GM19452 (cell line): ENCODE results near the gene PCYT2.

Experiments used
- ATAC-seq: cut with Tn5 transposase; IDR thresholded peaks from one replicate; pipeline ENCODE4 v1.9.1; 2021; ENCODE audit not compliant: unreplicated experiment

The PCYT2 gene

DNA sequence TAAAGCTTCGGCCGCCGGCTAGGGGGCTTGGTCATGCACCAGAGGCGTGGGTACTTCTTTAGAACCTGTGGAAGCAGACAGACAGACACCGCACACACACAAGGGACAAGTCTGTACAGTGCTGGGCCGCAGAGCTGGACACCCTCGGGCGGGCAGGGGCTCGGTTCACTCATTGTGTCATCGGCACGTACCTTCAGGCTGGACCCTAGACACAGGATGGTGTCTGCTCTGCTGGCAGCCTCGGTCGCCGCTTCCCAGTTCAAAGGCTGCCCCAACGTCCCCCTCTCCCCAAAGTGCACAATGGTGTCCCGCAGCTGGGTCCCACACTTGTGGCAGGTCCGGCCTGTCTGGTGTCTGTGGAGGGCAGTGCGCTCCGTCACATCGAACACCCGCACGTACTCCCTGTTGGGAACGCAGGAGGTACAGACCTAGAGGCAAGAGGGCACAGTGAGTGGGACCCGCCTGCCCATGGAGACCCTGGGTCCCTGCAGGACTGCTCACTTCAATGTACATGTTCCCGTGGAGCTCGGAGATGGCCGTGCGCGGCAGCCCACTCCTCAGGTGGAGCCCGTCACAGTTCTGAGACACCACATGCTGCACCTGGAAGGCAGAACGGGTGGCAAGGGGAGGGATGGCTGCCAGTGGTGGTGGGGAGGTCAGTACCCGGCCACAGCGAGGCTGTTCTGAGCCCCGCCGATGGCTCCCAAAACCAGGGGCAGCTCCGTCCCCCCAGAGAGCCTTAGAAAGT, 3.1 kb upstream of the PCYT2 start:
- ATAC-seq = no peak

DNA sequence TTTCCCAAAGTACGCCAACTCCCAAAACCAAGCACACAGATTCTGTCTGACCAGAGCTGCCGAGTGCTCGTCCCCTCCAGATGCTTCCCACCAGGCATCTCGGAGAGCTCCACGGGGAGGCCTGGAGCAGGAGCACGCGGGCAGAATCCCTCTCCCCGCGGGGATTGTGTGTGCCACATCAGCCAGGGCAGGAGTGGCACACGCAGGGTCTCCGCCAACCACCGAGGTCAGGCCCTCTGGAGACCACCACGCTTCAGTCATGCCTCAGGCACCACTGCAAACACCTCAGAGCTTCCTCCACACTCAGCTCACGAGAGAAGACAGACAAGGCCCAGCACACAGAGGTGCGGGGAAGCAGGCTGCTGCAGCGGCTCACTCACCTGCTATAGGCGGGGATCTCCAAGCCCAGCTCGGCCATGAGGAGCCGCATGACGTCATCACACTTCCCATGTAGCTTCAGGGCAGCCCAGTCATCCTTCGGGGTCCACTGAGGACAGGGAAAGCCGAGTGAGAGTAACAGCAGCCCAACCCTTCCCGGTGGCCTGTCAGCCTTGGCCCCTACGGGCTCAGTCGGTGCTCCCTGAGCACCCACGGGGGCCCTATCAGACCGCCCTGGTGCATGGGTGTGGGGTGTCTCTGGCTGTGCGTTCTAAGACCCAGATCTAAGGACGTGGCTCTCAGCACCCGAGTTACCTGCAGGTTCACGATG, 2.3 kb upstream of the PCYT2 start:
- no peak for ATAC-seq

- no peak for ATAC-seq
Observed at GRCh38 chr17:81912441-81913309, 1.5 kb upstream of the PCYT2 start.

GRCh38 chr17:81911969-81912368, 770 bp upstream of the PCYT2 start:
- no peak for ATAC-seq

- ATAC-seq = peak; percentile 35
Observed at GRCh38 chr17:81910840-81911276, 341 bp downstream of the PCYT2 start.

DNA sequence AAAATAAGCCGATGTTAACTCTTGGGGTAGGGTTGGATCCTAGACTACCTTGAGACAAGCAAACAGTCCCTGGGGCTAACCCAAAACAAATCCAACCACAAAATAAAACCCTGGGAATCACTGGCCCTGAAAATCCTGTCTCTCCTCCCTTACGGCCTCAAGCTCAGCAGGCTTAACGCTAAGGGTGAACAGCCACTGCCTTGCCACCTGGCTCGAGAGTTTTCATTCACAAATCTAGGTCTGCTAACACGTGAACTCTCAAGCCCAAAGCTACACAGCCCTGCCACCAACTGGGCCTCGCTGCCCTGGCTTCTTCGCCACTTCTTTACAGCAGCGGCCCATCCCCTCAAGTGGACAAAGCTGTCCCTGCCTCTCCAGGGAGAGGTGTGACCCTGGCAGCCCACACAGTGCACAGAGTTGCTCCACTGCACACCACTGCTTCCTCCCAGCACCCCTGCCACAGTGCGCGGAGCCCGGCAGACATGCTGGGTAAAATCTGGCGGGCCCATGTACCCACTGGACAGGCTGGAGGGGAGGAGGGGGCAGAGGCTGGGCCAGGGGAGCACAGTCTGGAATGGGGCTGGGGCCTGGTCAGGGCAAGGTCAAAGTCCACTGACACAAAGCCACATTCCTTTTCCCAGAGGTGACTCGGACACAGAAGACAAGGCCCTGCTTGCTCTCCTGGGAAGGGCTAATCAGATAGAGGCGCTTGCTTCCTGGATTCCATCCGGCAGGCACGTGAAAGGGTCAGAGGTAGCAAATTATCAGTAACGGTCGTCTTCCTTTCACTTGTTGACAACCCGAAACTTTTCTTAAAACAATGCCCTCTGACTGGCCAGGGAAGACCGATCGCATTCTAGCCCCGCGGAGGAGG, 996 bp downstream of the PCYT2 start:
- ATAC-seq = no peak

- no peak for ATAC-seq
Observed at GRCh38 chr17:81909231-81909630, 2.0 kb downstream of the PCYT2 start.

DNA sequence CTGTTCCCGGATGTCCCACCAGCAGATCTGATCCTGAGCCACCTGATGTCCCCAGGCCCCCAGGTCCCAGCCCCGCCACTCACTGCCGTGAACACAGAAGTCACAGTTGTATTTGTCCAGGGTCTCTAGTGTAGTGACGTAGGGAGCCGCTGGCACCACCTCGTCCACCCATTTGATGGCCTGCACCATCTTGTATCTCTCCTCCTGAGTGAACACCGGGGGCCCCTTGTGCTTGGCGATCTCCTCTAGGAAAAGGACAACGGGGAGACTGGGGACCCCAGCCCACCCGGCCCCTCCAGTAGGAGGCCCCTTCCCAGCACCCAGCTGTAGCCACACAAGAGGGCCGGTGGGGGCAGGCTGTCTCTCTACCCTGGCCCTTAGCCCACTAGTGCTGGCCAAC, 2.4 kb downstream of the PCYT2 start:
- ATAC-seq = no peak

DNA sequence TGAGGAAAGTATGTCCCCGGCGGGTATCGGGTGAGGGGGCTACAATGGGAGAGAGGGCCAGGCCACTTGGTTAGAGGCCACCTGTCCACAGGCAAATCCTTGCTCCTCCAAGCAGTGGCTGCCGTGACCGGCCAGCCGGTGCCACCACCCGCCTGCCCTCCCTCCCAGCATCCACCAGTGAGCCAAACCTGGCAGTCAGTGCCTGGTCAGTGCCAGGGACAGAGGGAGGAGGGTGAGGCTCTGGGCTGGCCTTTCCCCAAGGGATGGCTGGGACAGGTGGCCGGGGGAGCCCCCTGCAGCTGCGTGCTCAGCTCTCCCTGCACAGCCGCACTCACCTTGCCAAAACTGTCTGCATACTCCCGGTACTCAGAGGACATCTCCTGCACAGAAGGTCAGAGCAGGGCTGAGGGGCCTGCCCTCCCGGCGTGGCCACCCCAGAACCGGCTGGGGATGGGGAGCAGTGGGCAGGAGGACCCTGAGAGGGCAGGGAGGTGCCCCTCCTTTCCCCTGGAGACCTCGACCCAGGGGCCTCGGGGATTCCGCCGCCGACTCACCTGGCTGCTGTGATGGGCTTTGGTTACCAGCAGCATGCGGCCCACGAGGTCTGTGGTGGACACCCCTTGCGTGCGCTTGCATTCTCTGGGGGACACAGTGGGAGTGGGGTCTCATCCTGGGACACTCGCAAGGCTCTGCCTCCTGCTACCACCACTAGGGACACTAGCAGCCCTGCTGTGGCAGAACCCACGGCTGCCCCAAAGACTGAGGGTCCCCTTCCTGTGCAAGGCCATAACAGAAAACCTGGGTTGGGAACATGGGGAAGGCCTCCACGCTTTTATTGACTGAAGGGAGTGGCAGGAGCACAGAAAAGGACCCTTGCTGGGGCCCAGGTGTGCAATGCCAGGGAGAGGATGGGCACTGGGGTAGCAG, 3.7 kb downstream of the PCYT2 start:
- ATAC-seq = no peak

GRCh38 chr17:81906476-81907218, 4.6 kb downstream of the PCYT2 start:
- ATAC-seq = no peak

- ATAC-seq = no peak
Observed at GRCh38 chr17:81905993-81906392, 5.2 kb downstream of the PCYT2 start.

DNA sequence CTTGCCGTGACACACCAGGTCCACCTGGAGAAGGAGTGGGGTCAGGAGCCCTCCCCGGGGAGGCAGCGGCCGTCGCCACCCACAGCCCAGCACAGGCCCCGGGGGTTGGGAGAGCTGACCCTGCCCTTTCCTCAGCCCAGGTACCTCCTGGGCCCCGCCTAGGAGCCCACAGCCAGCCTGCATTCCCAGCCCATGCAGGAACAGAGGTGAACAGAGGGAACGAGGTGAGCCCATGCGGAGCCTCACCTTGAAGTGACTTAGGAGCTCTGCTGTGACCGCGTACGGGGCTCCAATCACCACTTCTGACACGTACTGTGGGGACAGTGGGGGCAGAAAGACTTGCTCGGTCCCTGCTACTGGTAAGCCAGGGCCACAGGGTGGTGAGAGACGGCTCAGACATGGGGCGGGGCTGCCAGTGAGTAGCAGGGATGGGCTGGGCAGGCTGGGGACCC, 5.7 kb downstream of the PCYT2 start:
- ATAC-seq = no peak

DNA sequence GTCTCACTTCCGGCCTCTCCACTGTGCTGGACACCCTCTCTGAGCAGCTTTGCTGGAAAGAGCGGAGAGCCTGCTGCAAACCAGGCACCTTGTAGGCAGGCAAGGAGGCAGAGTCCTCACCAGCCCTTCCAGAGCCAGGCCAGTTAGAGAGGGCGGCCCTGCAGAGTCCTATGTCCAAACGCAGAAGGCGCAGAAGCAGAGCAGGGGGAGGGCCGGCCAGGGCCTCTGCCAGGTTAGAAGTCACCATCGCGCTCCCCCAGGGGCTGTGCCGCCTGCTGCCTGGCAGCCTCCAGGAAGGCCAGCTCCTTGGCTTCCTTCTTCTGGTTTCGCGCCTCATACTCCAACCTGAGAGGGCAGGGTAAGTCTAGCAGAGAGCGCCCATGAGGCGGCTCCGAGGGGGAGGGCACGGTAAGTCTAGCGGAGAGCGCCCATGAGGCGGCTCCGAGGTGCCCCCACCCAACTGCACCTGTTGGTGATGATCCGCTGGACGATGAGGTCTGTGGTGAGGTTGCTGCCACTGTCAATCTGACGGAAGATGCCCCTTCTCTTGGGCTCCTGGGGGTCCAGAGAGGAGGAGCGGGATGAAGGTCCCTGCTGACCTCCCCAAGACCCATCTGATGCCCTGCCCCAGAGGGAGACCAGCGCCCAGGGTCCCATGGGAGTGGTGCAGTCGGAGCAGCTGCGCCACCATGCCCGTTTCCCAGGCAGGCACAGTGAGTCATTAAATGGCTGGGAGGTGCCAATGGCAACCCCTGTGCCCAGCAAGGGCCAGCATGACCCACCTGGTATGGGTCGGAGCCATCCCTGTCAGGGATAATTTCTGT, 6.4 kb downstream of the PCYT2 start:
- ATAC-seq = no peak

GRCh38 chr17:81903896-81904599, 7.2 kb downstream of the PCYT2 start:
- no peak for ATAC-seq

DNA sequence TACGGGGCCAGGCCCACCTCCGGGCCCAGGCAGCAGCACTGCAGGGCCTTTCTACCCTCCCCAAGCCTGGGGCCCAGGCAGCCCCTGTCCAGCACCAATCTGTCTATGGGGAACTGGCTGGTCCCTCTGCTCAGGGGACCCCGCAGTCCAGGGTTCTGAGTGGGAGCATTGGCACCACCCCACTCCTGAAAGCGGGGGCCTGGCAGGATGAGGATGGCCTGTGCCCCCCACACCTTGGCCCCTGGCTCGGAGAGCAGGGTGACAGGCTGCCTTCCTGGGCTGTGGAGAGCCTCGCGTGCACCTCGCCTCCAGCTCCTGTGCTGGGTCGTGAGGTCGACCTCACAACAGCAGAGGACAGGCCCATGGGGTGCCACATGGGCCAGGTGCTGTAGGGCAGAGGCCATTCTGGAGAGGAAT, 7.8 kb downstream of the PCYT2 start:
- ATAC-seq = no peak

DNA sequence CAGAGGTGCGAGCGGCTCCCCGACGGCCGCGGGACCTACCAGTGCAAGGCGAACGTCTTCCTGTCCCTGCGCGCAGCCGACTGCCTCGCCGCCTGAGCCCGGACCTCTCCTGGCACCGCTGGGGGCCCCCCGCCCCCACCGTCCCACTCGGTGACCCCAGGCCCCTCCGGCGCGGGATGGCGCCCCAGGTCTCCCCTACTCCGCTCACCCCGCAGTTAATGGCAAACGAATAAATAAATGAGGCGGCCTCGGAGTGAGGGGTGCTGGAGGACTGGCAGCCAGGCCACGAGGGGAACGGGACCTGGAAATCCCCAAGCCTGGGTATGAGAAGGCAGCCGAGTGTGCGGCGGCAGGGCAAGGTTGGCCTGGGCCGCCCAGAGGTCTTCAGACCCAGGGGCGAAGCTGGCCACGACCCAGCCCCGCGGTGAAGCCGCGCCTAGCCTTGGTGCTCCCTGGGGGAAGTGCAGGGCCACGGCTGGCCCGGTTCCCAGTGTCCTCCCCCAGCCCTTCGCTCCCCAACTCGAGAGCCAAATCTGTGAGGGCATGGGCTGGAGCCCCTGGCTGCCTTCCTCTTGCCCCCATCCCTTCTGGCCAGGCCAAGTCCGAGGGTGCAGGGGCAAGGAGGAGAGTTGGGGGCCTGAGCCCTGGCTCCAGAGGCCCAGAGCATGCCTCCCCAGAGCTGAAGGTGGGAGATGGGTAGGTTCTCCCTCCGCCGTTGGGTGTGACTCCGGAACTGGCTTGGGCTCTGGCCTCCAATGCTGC, 8.4 kb downstream of the PCYT2 start:
- ATAC-seq = no peak
